ENCODE data around the gene CIITA.

CIITA gene

DNA sequence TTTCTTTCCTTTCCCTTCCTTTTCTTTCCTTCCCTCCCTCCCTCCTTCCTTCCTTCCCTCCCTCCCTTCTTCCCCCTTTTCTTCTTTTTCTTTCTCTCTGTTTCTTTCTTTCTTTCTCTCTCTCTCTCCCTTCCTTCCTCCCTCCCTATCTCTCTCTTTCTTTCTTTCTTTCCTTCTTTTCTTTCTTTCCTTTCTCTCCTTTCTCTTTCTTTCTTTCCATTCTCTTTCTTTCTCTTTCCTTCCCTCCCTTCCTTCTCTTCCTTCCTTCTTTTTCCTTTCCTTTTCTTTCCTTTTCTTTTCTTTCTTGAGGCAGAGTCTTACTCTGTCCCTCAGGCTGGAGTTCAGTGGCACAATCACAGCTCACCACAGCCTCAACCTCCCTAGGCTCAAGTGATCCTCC, 34.3 kb downstream of the CIITA start:
- TF ChIP-seq, protein P1, sequence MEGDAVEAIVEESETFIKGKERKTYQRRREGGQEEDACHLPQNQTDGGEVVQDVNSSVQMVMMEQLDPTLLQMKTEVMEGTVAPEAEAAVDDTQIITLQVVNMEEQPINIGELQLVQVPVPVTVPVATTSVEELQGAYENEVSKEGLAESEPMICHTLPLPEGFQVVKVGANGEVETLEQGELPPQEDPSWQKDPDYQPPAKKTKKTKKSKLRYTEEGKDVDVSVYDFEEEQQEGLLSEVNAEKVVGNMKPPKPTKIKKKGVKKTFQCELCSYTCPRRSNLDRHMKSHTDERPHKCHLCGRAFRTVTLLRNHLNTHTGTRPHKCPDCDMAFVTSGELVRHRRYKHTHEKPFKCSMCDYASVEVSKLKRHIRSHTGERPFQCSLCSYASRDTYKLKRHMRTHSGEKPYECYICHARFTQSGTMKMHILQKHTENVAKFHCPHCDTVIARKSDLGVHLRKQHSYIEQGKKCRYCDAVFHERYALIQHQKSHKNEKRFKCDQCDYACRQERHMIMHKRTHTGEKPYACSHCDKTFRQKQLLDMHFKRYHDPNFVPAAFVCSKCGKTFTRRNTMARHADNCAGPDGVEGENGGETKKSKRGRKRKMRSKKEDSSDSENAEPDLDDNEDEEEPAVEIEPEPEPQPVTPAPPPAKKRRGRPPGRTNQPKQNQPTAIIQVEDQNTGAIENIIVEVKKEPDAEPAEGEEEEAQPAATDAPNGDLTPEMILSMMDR (IDR thresholded peaks at IDR 0.05; ENCODE audit: low read depth, low read length), result no peak
- DNase-seq (ENCODE audit: extremely low read depth, low read depth), result no peak

DNA sequence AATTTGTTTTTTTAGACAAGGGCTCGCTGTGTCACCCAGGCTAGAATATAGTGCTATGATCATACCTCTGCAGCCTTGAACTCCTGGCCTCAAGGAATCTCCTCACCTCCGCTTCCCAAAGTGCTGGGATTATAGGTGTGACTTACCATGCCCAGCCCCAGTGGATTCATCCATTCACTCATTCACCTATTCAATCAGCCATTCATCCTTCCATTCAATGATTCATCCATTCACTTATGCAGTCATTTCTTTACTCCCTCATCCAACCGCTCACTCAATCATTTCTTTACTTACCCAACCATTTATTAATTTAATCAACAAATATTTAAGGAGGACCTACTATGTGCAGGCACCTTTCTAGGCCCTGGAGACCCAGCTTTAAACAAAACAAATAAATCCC, 39.5 kb downstream of the CIITA start:
- TF ChIP-seq, protein P1 (IDR thresholded peaks at IDR 0.05; ENCODE audit: low read depth, low read length), result no peak
- no peak for DNase-seq (ENCODE audit: extremely low read depth, low read depth)

GRCh38 chr16:10918294-10919002, 41.4 kb downstream of the CIITA start:
- DNase-seq (ENCODE audit: extremely low read depth, low read depth), result peak; percentile 83
- TF ChIP-seq, protein P1 (IDR thresholded peaks at IDR 0.05; ENCODE audit: low read depth, low read length), result no peak; the same call in none of the 2 replicates

DNA sequence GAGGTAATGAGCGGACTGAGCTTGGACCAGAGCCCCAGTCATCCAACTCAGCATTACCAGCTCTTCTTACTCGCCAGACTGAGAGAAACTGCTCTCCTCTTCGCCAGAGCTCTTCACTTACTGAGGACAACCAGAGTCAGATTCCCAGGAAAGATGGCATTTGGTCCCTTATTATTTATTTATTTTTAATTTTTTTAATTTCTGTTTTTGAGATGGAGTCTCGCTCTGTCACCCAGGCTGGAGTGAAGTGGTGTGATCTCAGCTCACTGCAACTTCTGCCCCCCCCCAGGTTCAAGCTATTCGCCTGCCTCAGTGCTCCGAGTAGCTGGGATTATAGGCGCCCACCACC, 42.0 kb downstream of the CIITA start:
- TF ChIP-seq, protein P1 (IDR thresholded peaks at IDR 0.05; ENCODE audit: low read depth, low read length), result no peak
- DNase-seq (ENCODE audit: extremely low read depth, low read depth), result no peak

DNA sequence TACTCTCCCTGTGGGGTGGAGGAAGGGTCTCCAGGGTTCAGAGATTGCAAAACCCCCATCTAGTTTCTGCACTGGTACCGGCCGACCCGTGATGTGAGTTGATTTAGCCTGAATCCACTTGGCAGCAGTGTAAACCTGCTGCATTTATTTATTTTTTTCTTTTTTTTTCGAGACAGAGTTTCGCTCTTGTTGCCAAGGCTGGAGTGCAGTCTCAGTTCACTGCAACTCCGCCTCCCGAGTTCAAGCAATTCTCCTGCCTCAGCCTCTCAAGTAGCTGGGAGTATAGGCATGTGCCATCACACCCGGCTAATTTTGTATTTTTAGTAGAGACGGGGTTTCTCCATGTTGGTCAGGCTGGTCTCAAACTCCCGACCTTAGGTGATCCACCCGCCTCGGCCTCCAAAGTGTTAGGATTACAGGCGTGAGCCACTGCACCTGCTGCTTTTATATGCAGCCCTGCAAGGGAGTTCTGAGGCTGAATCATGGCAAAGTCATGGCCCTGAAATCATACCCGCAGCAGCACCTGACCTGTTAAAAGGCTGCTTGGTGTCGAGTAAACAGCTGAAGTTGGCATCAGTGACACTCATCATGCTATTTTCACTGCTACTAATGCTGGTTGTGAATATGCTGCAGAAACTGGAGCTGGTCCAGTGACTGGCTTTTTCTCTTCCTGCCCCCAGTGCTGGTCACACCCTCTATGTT, 43.9 kb downstream of the CIITA start:
- no peak for DNase-seq (ENCODE audit: extremely low read depth, low read depth)
- TF ChIP-seq, protein P1 (IDR thresholded peaks at IDR 0.05; ENCODE audit: low read depth, low read length), result no peak

DNA sequence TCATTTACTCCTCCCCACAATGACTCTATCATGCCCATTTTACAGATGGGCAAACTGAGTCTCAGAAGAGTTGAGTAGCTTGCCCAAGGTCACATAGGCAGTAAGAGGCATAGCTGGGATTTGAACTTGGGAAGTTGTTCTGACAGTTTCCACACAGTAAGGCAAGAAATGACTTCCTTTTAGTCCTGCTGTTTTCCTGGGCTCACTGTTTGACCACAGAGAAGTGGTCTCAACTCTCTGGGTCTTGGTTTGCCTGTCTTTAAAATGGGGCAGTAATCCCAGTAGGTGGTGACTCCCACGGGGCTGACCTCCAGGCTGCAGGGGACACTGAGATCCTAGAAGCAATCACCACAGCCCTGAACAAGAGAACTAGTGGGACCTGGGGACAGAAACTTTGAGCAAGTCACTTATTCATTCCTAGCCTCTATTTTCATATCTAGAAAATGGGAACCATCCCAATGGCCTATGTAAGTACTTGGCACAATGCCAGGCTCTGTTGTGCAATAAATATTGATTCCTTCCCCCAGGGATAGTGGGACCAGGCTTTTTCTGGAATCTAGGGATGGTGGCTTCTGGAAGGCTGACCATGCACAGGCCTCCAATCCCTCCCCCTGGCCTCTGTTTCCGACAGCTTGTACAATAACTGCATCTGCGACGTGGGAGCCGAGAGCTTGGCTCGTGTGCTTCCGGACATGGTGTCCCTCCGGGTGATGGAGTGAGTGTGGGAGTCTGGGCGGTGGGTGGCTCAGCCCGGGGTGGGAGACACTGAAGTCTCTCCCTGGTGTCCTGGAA, 44.7 kb downstream of the CIITA start:
- TF ChIP-seq, protein P1 (IDR thresholded peaks at IDR 0.05; ENCODE audit: low read depth, low read length), result no peak
- no peak for DNase-seq (ENCODE audit: extremely low read depth, low read depth)

All from AG09319 (cell line).